Mesenchymal stem cell (in vitro differentiated cells and primary cell): ENCODE measurements around the gene TIAM2.
A peak's percentile ranks its signal among the peaks of the same experiment; 100 is the strongest.
"Not testable (repeated sequence)": the region's sequence is repeated elsewhere in the genome, so short reads cannot be mapped to it uniquely, and the experiment has no call there.

ENCODE experiments used
- DNase-seq: peaks from one replicate; pipeline ENCODE4 v3.0.0-alpha.2; 2013
- H2AFZ ChIP-seq: one replicate; pipeline ENCODE4 v1.6.1; 2013; ENCODE audit warnings: low read depth, mild to moderate bottlenecking, control low read depth, inconsistent platforms, low read length, moderate library complexity
- H2AK5ac ChIP-seq: 2 replicates; pipeline ENCODE4 v1.6.1; 2013; ENCODE audit warnings: low read length, moderate library complexity, mild to moderate bottlenecking, inconsistent platforms; ENCODE audit not compliant: severe bottlenecking
- H2BK120ac ChIP-seq: one replicate; pipeline ENCODE4 v1.6.1; 2013; ENCODE audit warnings: low read depth, mild to moderate bottlenecking, inconsistent platforms, low read length, moderate library complexity
- H2BK12ac ChIP-seq, 2 experiments: one replicate each; pipeline ENCODE4 v1.6.1; 2013; ENCODE audit warnings: inconsistent platforms in 2 of 2, low read length in 2 of 2, mild to moderate bottlenecking in 2 of 2, moderate library complexity in 2 of 2, control low read depth in 1 of 2
- H2BK15ac ChIP-seq: one replicate; pipeline ENCODE4 v1.6.1; 2013; ENCODE audit warnings: mild to moderate bottlenecking, low read depth, inconsistent platforms; ENCODE audit not compliant: poor library complexity, severe bottlenecking
- H2BK5ac ChIP-seq: 2 replicates; pipeline ENCODE4 v1.6.1; 2013; ENCODE audit warnings: low read depth, mild to moderate bottlenecking, low read length, control low read depth, inconsistent platforms; ENCODE audit not compliant: poor library complexity, severe bottlenecking
- H3K14ac ChIP-seq, 2 experiments: one replicate each; pipeline ENCODE4 v1.6.1; 2013; ENCODE audit warnings: inconsistent platforms in 2 of 2, low read length in 2 of 2, control low read depth in 1 of 2, mild to moderate bottlenecking in 1 of 2, moderate library complexity in 1 of 2
- H3K18ac ChIP-seq, 2 experiments: one replicate each; pipeline ENCODE4 v1.6.1; 2013; ENCODE audit warnings: inconsistent platforms in 2 of 2, low read length in 2 of 2, control low read depth in 1 of 2, low read depth in 1 of 2, mild to moderate bottlenecking in 1 of 2
- H3K23ac ChIP-seq, 2 experiments: one replicate each; pipeline ENCODE4 v1.6.1; 2013; ENCODE audit warnings: inconsistent platforms in 2 of 2, low read length in 2 of 2, mild to moderate bottlenecking in 2 of 2, moderate library complexity in 2 of 2, control low read depth in 1 of 2
- H3K27ac ChIP-seq: 2 replicates; pipeline ENCODE4 v1.5.1; 2013; ENCODE audit warnings: mild to moderate bottlenecking, moderate library complexity, low read length, control low read depth, inconsistent platforms; ENCODE audit not compliant: poor library complexity, severe bottlenecking
- H3K27me3 ChIP-seq, 2 experiments: 2 replicates each; pipeline versions ENCODE4 v1.6.1 to v1.7.0; 2013; ENCODE audit warnings: low read length in 2 of 2, mild to moderate bottlenecking in 2 of 2, moderate library complexity in 2 of 2, control low read depth in 1 of 2, inconsistent platforms in 1 of 2; ENCODE audit not compliant: control insufficient read depth in 1 of 2, insufficient read depth in 1 of 2
- H3K36me3 ChIP-seq, 2 experiments: 2 replicates each; pipeline versions ENCODE4 v1.6.1 to v1.7.0; 2013; ENCODE audit warnings: low read length in 2 of 2, control low read depth in 1 of 2, inconsistent platforms in 1 of 2, low read depth in 1 of 2, mild to moderate bottlenecking in 1 of 2; ENCODE audit not compliant: insufficient read depth in 2 of 2, control insufficient read depth in 1 of 2
- H3K4ac ChIP-seq, 2 experiments: one replicate each; pipeline ENCODE4 v1.6.1; 2013; ENCODE audit warnings: inconsistent platforms in 2 of 2, low read length in 2 of 2, mild to moderate bottlenecking in 2 of 2, moderate library complexity in 2 of 2, control low read depth in 1 of 2, low read depth in 1 of 2
- H3K4me1 ChIP-seq: 2 replicates; pipeline ENCODE4 v1.6.1; 2013; ENCODE audit warnings: low read depth, low read length, control low read depth; ENCODE audit not compliant: control insufficient read depth, insufficient read depth
- H3K4me2 ChIP-seq: 2 replicates; pipeline ENCODE4 v1.6.1; 2013; ENCODE audit warnings: low read length, mild to moderate bottlenecking, inconsistent platforms; ENCODE audit not compliant: poor library complexity, severe bottlenecking
- H3K4me3 ChIP-seq, 2 experiments: 2 replicates each; pipeline versions ENCODE4 v1.5.1 to v1.7.0; 2013; ENCODE audit warnings: low read length in 2 of 2, mild to moderate bottlenecking in 2 of 2, control low read depth in 1 of 2, low read depth in 1 of 2; ENCODE audit not compliant: insufficient read depth in 1 of 2
- H3K79me1 ChIP-seq: replicated peaks from 2 replicates; pipeline ENCODE4 v1.6.1; 2013; ENCODE audit warnings: mild to moderate bottlenecking, control low read depth, low read length, inconsistent platforms; ENCODE audit not compliant: poor library complexity, severe bottlenecking
- H3K9ac ChIP-seq: 2 replicates; pipeline ENCODE4 v1.7.0; 2013; ENCODE audit warnings: mild to moderate bottlenecking, low read length, moderate library complexity
- H3K9me3 ChIP-seq: 2 replicates; pipeline ENCODE4 v1.7.0; 2013; ENCODE audit warnings: mild to moderate bottlenecking, low read length; ENCODE audit not compliant: control insufficient read depth
- H4K8ac ChIP-seq: one replicate; pipeline ENCODE4 v1.6.1; 2013; ENCODE audit warnings: inconsistent platforms, mild to moderate bottlenecking, low read length, moderate library complexity
- H4K91ac ChIP-seq: one replicate; pipeline ENCODE4 v1.6.1; 2013; ENCODE audit warnings: mild to moderate bottlenecking, low read length, inconsistent platforms
- WGBS: methylation state at CpG from one replicate; pipeline ENCODE4 v1.1.7; 2013; ENCODE audit warnings: mixed read lengths; 5-methylcytosine and 5-hydroxymethylcytosine counted together

The TIAM2 gene

DNA sequence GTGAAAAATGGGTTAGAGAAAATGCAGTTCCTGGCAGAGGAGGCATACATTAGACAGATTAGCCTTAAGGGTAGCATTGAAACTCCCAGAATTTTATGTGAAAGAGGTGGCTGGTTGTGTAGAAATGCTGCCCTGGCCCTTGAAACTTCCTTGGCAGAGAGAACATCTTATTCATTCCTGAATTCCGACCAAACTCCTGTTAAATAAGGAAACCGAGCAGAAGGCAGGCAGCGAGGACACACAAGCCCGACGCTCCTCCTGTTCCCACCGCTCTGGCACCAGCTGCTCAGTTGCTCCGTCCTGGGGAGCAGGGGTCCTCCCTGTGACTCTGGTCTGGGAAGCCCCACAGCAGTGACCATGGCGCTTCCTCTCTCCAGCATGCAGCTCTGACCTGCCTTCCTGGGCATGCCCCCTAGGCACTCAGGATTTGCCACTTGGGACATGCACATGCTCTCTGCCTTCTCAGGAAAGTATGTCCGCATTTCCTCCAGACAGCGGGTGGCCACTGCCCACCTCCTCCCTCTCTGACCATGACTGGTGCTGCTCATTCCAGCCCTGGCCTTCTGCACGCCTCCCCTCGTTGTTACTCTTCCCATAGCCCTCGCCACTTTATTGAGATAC lies 233.5 kb downstream of the TIAM2 start:
- H4K8ac ChIP-seq, result no peak overlapping the region
- no peak overlapping the region for H2AFZ ChIP-seq
- peaks cover 5% of the 10 kb centered on the region for H3K4me1 ChIP-seq
- no peak overlapping the region for H2BK12ac ChIP-seq
- no peak overlapping the region for H3K4ac ChIP-seq
- H2AK5ac ChIP-seq, result no peak overlapping the region
- H2BK5ac ChIP-seq, result no peak overlapping the region
- H3K9me3 ChIP-seq, result no peaks in the 10 kb centered on the region
- H3K27me3 ChIP-seq, result no peaks in the 10 kb centered on the region
- H3K36me3 ChIP-seq, result no peaks in the 10 kb centered on the region
- no peak overlapping the region for H2BK120ac ChIP-seq
- peak overlapping the region; percentile 10 for H3K9ac ChIP-seq
- WGBS, result 95% methylated on average over 13 of the region's 13 CpGs
- no peak for DNase-seq
- no peaks in the 10 kb centered on the region for H3K79me1 ChIP-seq
- H3K27ac ChIP-seq, result no peak overlapping the region
- H3K14ac ChIP-seq, result no peak overlapping the region
- H3K4me3 ChIP-seq, result no peak overlapping the region
- no peak overlapping the region for H3K4me2 ChIP-seq
- no peak overlapping the region for H3K23ac ChIP-seq
- H3K18ac ChIP-seq, result no peak overlapping the region
- H4K91ac ChIP-seq, result peak overlapping the region; percentile 4
- H2BK15ac ChIP-seq, result no peak overlapping the region

DNA sequence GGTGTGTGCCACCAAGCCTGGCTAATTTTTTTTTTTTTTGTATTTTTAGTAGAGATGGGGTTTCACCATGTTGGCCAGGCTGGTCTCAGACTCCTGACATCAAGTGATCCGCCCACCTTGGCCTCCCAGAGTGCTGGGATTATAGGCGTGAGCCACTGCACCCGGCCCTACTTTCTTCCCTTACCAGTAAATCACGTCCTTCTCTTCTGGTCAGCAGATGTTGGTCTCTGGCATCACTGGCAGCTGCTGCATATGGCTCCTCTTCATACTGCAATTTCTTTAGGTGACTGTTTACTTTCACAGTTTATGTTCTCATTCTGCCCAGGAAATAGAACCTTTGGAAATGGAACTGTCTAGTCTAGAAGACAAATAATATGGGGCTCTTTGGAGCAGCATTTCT lies 235.9 kb downstream of the TIAM2 start:
- H2AFZ ChIP-seq, H3K36me3 ChIP-seq, H3K4ac ChIP-seq, H3K4me1 ChIP-seq, H3K9ac ChIP-seq, H3K9me3 ChIP-seq, H2AK5ac ChIP-seq, H3K79me1 ChIP-seq, H3K27ac ChIP-seq, H4K8ac ChIP-seq, H3K27me3 ChIP-seq, H3K18ac ChIP-seq, H2BK5ac ChIP-seq, H3K4me3 ChIP-seq, DNase-seq, H3K4me2 ChIP-seq, H3K23ac ChIP-seq, H2BK120ac ChIP-seq, H4K91ac ChIP-seq, H3K14ac ChIP-seq, H2BK12ac ChIP-seq, H2BK15ac ChIP-seq: not testable (repeated sequence)
- WGBS, result 55% methylated on average over 4 of the region's 4 CpGs

DNA sequence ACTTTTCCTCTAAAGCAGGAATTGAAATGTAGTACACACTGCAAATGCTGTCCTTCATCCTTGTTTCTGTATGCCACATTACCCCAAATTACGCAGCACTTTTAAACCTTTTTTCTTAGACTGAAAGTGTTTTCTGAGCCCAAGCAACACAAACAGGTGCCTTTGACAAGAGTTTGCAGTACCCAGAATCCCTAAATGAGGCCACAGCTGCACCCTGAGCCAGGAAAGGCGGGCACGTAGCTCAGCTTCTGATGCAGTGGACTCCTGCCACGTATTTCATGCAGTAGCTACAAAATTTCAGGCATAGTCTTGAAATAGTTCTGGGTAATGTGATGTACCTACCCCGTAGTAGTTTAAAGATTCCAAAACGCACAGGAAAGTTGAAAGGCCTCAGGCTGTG lies 237.7 kb downstream of the TIAM2 start:
- no peaks in the 10 kb centered on the region for H3K36me3 ChIP-seq
- H3K23ac ChIP-seq, result no peak overlapping the region
- no peak overlapping the region for H2AK5ac ChIP-seq
- no peak overlapping the region for H3K4me2 ChIP-seq
- no peak overlapping the region for H4K8ac ChIP-seq
- no peak overlapping the region for H3K9ac ChIP-seq
- no peak for DNase-seq
- no peaks in the 10 kb centered on the region for H3K9me3 ChIP-seq
- 94% methylated on average over 6 of the region's 6 CpGs for WGBS
- H2BK15ac ChIP-seq, result no peak overlapping the region
- no peak overlapping the region for H2BK120ac ChIP-seq
- no peak overlapping the region for H2BK12ac ChIP-seq
- H3K4me3 ChIP-seq, result no peak overlapping the region
- no peaks in the 10 kb centered on the region for H3K79me1 ChIP-seq
- H3K27ac ChIP-seq, result no peak overlapping the region
- no peaks in the 10 kb centered on the region for H3K4me1 ChIP-seq
- H3K27me3 ChIP-seq, result no peaks in the 10 kb centered on the region
- H4K91ac ChIP-seq, result no peak overlapping the region
- H3K14ac ChIP-seq, result no peak overlapping the region
- H2AFZ ChIP-seq, result no peak overlapping the region
- no peak overlapping the region for H3K18ac ChIP-seq
- no peak overlapping the region for H3K4ac ChIP-seq
- no peak overlapping the region for H2BK5ac ChIP-seq

DNA sequence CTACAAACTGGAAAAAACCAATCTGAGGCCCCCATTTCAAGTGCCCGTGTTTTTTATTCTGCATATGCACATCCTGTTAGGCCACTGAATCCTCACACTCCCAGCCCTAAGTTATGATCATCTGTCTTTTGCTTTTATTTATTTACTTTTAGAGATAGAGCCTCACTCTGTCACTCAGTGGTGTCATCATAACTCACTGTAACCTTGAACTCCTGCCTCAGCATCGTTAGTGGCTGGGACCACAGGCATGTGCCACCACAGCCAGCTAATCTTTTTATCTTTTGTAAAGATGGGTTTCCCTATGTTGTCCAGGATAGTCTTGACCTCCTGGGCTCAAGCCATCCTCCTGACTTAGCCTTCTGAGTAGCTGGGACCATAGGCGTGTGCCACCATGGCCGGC lies 239.1 kb downstream of the TIAM2 start:
- no peak overlapping the region for H4K8ac ChIP-seq
- no peak overlapping the region for H3K4me3 ChIP-seq
- H3K27me3 ChIP-seq, result no peaks in the 10 kb centered on the region
- no peak overlapping the region for H2AFZ ChIP-seq
- no peak overlapping the region for H3K23ac ChIP-seq
- no peak overlapping the region for H3K14ac ChIP-seq
- H2AK5ac ChIP-seq, result no peak overlapping the region
- H3K79me1 ChIP-seq, result no peaks in the 10 kb centered on the region
- 75% methylated on average over 4 of the region's 4 CpGs for WGBS
- H3K36me3 ChIP-seq, result no peaks in the 10 kb centered on the region
- no peak for DNase-seq
- no peak overlapping the region for H2BK15ac ChIP-seq
- H2BK5ac ChIP-seq, result no peak overlapping the region
- no peak overlapping the region for H3K4ac ChIP-seq
- no peak overlapping the region for H3K9ac ChIP-seq
- no peak overlapping the region for H3K18ac ChIP-seq
- H3K4me1 ChIP-seq, result no peaks in the 10 kb centered on the region
- no peak overlapping the region for H2BK120ac ChIP-seq
- no peak overlapping the region for H3K27ac ChIP-seq
- H3K9me3 ChIP-seq, result no peaks in the 10 kb centered on the region
- H4K91ac ChIP-seq, result no peak overlapping the region
- H3K4me2 ChIP-seq, result no peak overlapping the region
- H2BK12ac ChIP-seq, result no peak overlapping the region
